GM19025 (cell line): ENCODE measurements around the gene PHOX2B.
"Not testable (repeated sequence)": the region's sequence is repeated elsewhere in the genome, so short reads cannot be mapped to it uniquely, and the experiment has no call there.

Experiments used
- ATAC-seq: cut with Tn5 transposase; IDR thresholded peaks from one replicate; pipeline ENCODE4 v1.9.1; 2021; ENCODE audit warnings: mild to moderate bottlenecking, low read depth, moderate library complexity; ENCODE audit not compliant: unreplicated experiment

The PHOX2B gene

GRCh38 chr4:41749631-41750039, 1.1 kb upstream of the PHOX2B start:
- no peak for ATAC-seq

GRCh38 chr4:41748074-41748570, 403 bp downstream of the PHOX2B start:
- no peak for ATAC-seq

GRCh38 chr4:41747230-41748055, 1.1 kb downstream of the PHOX2B start:
- ATAC-seq, result no peak

GRCh38 chr4:41746440-41747229, 1.9 kb downstream of the PHOX2B start:
- ATAC-seq, result no peak

- ATAC-seq, result no peak
Measured at GRCh38 chr4:41746025-41746439, 2.5 kb downstream of the PHOX2B start.

GRCh38 chr4:41745292-41746024, 3.1 kb downstream of the PHOX2B start:
- no peak for ATAC-seq

GRCh38 chr4:41744572-41745291, 3.8 kb downstream of the PHOX2B start:
- no peak for ATAC-seq

GRCh38 chr4:41741354-41741753, 7.2 kb downstream of the PHOX2B start:
- no peak for ATAC-seq

GRCh38 chr4:41737491-41737890, 11.0 kb downstream of the PHOX2B start:
- ATAC-seq, result not testable (repeated sequence)

GRCh38 chr4:41734371-41734770, 14.2 kb downstream of the PHOX2B start:
- ATAC-seq, result no peak

- no peak for ATAC-seq
Measured at GRCh38 chr4:41731569-41732126, 16.9 kb downstream of the PHOX2B start.

- no peak for ATAC-seq
Measured at GRCh38 chr4:41728573-41728913, 20.0 kb downstream of the PHOX2B start.

- ATAC-seq, result no peak
Measured at GRCh38 chr4:41727861-41728572, 20.5 kb downstream of the PHOX2B start.

- ATAC-seq, result no peak
Measured at GRCh38 chr4:41725254-41725653, 23.3 kb downstream of the PHOX2B start.

GRCh38 chr4:41723286-41723685, 25.2 kb downstream of the PHOX2B start:
- ATAC-seq, result no peak

GRCh38 chr4:41722181-41722580, 26.3 kb downstream of the PHOX2B start:
- ATAC-seq, result no peak

GRCh38 chr4:41719417-41719816, 29.1 kb downstream of the PHOX2B start:
- no peak for ATAC-seq

- no peak for ATAC-seq
Measured at GRCh38 chr4:41718907-41719306, 29.6 kb downstream of the PHOX2B start.

GRCh38 chr4:41715155-41715554, 33.4 kb downstream of the PHOX2B start:
- ATAC-seq, result no peak
